ENCODE results near the gene CAMTA1. TPM values are rescaled to one million over a fixed set of nuclear protein-coding genes. Genes with fewer than 3 reads are reported as not detected.

Gene CAMTA1
- total RNA-seq, 1 experiment from 2014 or later, result 69.5 TPM

DNA sequence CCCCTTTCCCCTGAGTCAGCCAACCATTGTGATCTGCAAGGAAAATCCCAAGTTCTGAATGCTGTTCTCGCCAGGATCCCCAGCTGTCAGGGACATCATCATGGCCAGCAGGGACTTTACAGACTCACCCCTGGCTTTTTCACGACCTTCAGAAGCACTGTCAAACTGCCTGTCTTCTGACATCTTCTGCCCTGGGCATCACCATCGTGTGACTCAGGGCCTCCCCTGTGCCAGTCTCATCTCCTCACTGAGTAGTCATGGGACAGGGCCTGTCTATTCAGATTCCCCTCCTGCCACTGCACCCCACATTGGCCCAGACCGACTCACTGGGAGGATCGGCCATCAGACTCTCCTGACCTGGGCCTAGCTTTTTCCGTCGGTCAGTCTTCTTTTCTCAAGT lies 913.4 kb downstream of the CAMTA1 start:
- RAD21 ChIA-PET (ENCODE audit: low non-redundant PET in 1 of 2, low total read pairs in 2 of 2, uncharacterized antibody in 2 of 2, unreplicated experiment in 2 of 2), result no interaction called here
- no peak overlapping the region for H3K27ac ChIP-seq (ENCODE audit: low read depth, low read length)
- intact Hi-C loops (cut with micrococcal nuclease), result no loop called here

More for the DNA sequence above, 913.4 kb downstream of the CAMTA1 start:
- H3K9me3 ChIP-seq (ENCODE audit: control insufficient read depth in 1 of 2, insufficient read depth in 1 of 2, low read depth in 1 of 2, low read length in 2 of 2), result peaks cover 0 to 4% of the 10 kb centered on the region in 2 experiments; a peak in 1 of 4 replicates
- H3K9me2 ChIP-seq (ENCODE audit: insufficient read depth), result no peaks in the 10 kb centered on the region
- H3K36me3 ChIP-seq (ENCODE audit: control insufficient read depth in 1 of 2, insufficient read depth in 2 of 2, low read length in 2 of 2), result no peaks in the 10 kb centered on the region
- H3K79me2 ChIP-seq (ENCODE audit: insufficient read depth, low read length), result no peaks in the 10 kb centered on the region
- no peak overlapping the region for H2AFZ ChIP-seq (ENCODE audit: low read depth, low read length, poor library complexity, severe bottlenecking)
- no peak overlapping the region for H3K9ac ChIP-seq (ENCODE audit: low read length)
- H4K20me1 ChIP-seq (ENCODE audit: insufficient read depth), result no peaks in the 10 kb centered on the region
- no TSS peak for BruUV-seq (replicated peaks)
- H3K4me1 ChIP-seq (ENCODE audit: control insufficient read depth in 1 of 2, insufficient read depth in 2 of 2, low read length in 2 of 2), result peaks cover 5 to 9% of the 10 kb centered on the region in 2 experiments; a peak in 3 of 4 replicates
- H3K4me3 ChIP-seq (replicated peaks in 1 of 2; ENCODE audit: low read depth in 1 of 2, low read length in 2 of 2), result no peak overlapping the region
- CTCF ChIA-PET, result no interaction called here
- H3K4me2 ChIP-seq (ENCODE audit: low read length), result no peak overlapping the region
- ATAC-seq, result no peak
- POLR2A ChIA-PET, result no interaction called here
- no peak for DNase-seq (ENCODE audit: low read depth, low spot score)
- H3K27me3 ChIP-seq (ENCODE audit: insufficient read depth, low read length), result peaks cover 3% of the 10 kb centered on the region; the same call in 1 of the 2 replicates
- TF ChIP-seq, protein P1, sequence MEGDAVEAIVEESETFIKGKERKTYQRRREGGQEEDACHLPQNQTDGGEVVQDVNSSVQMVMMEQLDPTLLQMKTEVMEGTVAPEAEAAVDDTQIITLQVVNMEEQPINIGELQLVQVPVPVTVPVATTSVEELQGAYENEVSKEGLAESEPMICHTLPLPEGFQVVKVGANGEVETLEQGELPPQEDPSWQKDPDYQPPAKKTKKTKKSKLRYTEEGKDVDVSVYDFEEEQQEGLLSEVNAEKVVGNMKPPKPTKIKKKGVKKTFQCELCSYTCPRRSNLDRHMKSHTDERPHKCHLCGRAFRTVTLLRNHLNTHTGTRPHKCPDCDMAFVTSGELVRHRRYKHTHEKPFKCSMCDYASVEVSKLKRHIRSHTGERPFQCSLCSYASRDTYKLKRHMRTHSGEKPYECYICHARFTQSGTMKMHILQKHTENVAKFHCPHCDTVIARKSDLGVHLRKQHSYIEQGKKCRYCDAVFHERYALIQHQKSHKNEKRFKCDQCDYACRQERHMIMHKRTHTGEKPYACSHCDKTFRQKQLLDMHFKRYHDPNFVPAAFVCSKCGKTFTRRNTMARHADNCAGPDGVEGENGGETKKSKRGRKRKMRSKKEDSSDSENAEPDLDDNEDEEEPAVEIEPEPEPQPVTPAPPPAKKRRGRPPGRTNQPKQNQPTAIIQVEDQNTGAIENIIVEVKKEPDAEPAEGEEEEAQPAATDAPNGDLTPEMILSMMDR (IDR thresholded peaks at IDR 0.05 in 2 of 3, conservative IDR thresholded peaks at IDR 0.05 in 1 of 3; ENCODE audit: borderline replicate concordance in 1 of 3, insufficient read depth in 1 of 3, low read depth in 2 of 3, low read length in 2 of 3), result no peak
- no peak for TF ChIP-seq EZH2phosphoT487 (IDR thresholded peaks at IDR 0.05; ENCODE audit: borderline replicate concordance)
- TF ChIP-seq, protein P2, sequence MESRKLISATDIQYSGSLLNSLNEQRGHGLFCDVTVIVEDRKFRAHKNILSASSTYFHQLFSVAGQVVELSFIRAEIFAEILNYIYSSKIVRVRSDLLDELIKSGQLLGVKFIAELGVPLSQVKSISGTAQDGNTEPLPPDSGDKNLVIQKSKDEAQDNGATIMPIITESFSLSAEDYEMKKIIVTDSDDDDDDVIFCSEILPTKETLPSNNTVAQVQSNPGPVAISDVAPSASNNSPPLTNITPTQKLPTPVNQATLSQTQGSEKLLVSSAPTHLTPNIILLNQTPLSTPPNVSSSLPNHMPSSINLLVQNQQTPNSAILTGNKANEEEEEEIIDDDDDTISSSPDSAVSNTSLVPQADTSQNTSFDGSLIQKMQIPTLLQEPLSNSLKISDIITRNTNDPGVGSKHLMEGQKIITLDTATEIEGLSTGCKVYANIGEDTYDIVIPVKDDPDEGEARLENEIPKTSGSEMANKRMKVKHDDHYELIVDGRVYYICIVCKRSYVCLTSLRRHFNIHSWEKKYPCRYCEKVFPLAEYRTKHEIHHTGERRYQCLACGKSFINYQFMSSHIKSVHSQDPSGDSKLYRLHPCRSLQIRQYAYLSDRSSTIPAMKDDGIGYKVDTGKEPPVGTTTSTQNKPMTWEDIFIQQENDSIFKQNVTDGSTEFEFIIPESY (IDR thresholded peaks at IDR 0.05; ENCODE audit: extremely low read depth, insufficient replicate concordance, low read length), result no peak
- no peak for TF ChIP-seq RAD21 (IDR thresholded peaks at IDR 0.05; ENCODE audit: low read depth)
- no peak for TF ChIP-seq YY1 (IDR thresholded peaks at IDR 0.05; ENCODE audit: extremely low read depth, insufficient replicate concordance, low read depth, low read length)
- TF ChIP-seq CEBPB (IDR thresholded peaks at IDR 0.05; ENCODE audit: low read depth), result no peak
- TF ChIP-seq, protein P3, sequence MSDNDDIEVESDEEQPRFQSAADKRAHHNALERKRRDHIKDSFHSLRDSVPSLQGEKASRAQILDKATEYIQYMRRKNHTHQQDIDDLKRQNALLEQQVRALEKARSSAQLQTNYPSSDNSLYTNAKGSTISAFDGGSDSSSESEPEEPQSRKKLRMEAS (IDR thresholded peaks at IDR 0.05), result no peak
- no peak for TF ChIP-seq TCF7L2 (IDR thresholded peaks at IDR 0.05; ENCODE audit: borderline replicate concordance, extremely low read depth, insufficient read depth, insufficient read length)
- TF ChIP-seq CBX3 (IDR thresholded peaks at IDR 0.05; ENCODE audit: low read depth), result no peak
- no peak for TF ChIP-seq ZNF274 (IDR thresholded peaks at IDR 0.05; ENCODE audit: low read depth, low read length)
- no peak for TF ChIP-seq EGR1 (IDR thresholded peaks at IDR 0.05; ENCODE audit: low read depth)
- TF ChIP-seq ELF1 (IDR thresholded peaks at IDR 0.05; ENCODE audit: borderline replicate concordance, low read depth), result no peak
- no peak for TF ChIP-seq SRF (IDR thresholded peaks at IDR 0.05; ENCODE audit: low read depth)
- no peak for TF ChIP-seq POLR2AphosphoS5 (IDR thresholded peaks at IDR 0.05; ENCODE audit: low read depth, low read length)

Measured in HCT116 (cell line).